Measurements from ENCODE around the gene PGC.

PGC gene

DNA sequence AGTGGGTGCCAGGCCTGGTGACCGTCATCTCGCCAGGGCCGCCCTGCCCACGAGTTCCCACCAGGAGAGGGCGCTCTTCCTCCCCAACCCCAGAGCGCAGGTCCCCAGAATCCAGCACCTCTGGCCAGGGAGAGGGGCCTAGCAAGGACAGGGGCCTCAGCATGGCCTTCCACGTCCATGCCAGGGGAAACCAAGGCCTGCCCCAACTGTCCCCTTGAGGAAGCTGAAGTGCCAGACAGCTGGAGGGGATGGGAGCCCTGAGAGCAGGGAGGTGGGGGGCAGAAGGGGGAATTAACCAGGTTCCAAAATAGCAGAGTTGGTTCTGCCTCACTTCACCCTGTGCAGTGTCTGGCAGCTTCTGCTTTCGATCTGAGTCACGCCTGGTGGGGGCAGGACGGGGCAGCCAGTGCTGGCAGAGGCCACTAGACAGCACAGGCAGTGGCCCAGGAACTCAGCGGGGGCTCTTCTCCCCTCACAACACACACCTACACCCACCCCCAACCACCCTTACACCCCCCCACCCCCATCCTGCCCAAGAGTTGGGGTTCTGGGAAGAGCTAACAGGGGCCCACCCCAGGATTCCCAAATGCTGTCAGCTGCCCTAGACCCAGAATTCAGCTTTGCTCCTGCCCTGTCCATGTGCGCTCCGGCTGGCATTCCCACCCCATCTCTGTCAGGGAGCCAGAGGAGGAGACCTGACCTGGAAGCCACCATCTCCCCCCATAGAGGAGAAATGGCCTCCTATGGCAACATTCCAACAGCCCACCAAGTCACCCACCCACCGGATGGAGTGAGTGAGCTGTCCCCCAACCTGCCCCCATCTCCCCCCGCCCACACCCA is 41.0 kb downstream of the PGC start:
- Mint-ChIP-seq H3K27me3 (no peaks in the 10 kb centered on the region), H3K4me3 (peak overlapping the region; percentile 55 to 60), H3K4me1 (ENCODE audit: low read depth in 2 of 2) (peaks cover 45 to 46% of the 10 kb centered on the region in 2 donors), H3K9me3 (no peaks in the 10 kb centered on the region), H3K36me3 (ENCODE audit: insufficient read depth) (peaks cover 10% of the 10 kb centered on the region), H3K27ac (peak overlapping the region; percentile 92)
- DNase-seq (peak; percentile 59 to 69 (median 61)), ATAC-seq (replicated peaks) (peak; percentile 89)

DNA sequence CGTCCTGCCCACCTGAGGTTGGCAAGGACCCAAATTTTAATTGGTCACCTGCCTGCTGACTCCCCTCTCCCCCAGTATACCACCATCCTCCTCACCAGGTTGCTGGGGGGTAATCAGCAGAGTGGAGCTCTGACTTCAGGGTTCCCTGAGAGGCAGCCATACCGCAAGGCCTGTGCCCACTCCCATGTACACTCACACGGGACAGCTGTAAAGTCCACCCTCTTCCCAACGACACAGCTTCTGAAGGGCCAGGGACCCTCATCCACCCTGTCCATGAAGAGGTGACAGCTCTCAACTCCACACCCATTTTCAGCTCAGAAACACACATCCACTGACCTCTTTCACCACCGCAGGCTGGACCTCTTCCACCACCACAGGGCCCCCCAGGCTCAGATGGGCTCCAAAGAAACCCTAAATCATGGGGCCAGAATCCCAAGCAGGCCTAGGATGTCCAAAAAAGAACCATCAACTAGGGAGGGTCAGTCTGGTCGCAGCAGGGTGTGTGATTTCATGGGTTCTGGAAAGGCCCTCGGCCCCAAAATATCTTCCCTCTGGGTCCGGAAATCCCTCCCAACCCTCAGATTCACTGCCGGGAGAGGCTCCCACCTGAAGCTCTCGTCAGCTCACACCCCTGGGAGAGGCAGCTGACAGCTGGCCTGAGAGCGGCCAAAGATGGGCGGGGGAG is 41.7 kb downstream of the PGC start:
- DNase-seq: no peak
- no peaks in the 10 kb centered on the region for H3K27me3 Mint-ChIP-seq
- no peak for ATAC-seq (replicated peaks)
- peak overlapping the region; percentile 92 for H3K27ac Mint-ChIP-seq
- H3K4me1 Mint-ChIP-seq (ENCODE audit: low read depth in 2 of 2): peaks cover 42 to 45% of the 10 kb centered on the region in 2 donors
- H3K36me3 Mint-ChIP-seq (ENCODE audit: insufficient read depth): peaks cover 12% of the 10 kb centered on the region
- no peaks in the 10 kb centered on the region for H3K9me3 Mint-ChIP-seq
- H3K4me3 Mint-ChIP-seq: peak overlapping the region; percentile 31 to 60

GRCh38 chr6:41704656-41705310 is 42.4 kb downstream of the PGC start:
- Mint-ChIP-seq H3K36me3 (ENCODE audit: insufficient read depth) (peaks cover 12% of the 10 kb centered on the region), H3K4me3 (no peak overlapping the region), H3K27ac (peak overlapping the region; percentile 92), H3K27me3 (no peaks in the 10 kb centered on the region), H3K4me1 (ENCODE audit: low read depth in 2 of 2) (peaks cover 39 to 45% of the 10 kb centered on the region in 2 donors), H3K9me3 (no peaks in the 10 kb centered on the region)
- ATAC-seq (replicated peaks): no peak
- no peak for DNase-seq

DNA sequence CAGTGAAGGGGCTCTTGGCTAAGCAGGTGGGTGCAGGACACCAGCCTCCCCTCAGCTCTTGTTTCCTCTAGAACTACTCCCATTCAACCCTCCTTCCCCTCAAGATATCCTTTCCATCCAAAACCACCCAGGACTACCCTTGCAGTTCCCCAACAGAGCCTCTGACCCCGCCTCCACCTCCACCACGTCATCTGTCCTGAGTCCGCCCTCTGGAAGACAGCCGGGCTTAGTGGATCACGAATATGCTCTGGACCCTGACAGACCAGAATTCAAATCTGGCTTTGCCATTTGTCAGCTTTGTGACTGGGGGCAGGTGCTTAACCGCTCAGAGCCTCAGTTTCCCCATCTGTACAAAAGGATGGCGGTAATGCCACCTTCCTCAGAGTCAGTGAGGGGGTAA is 43.2 kb downstream of the PGC start:
- H3K4me1 Mint-ChIP-seq (ENCODE audit: low read depth in 2 of 2): peaks cover 44 to 49% of the 10 kb centered on the region in 2 donors

GRCh38 chr6:41702771-41703494 is 44.3 kb downstream of the PGC start:
- Mint-ChIP-seq H3K4me3 (peak overlapping the region in 1 of 2 donors; percentile 31), H3K9me3 (no peaks in the 10 kb centered on the region), H3K27me3 (no peaks in the 10 kb centered on the region), H3K36me3 (ENCODE audit: insufficient read depth) (peaks cover 12% of the 10 kb centered on the region), H3K27ac (no peak overlapping the region), H3K4me1 (ENCODE audit: low read depth in 2 of 2) (peaks cover 39 to 46% of the 10 kb centered on the region in 2 donors)
- no peak for ATAC-seq (replicated peaks)
- no peak for DNase-seq

More for the DNA sequence above, 43.2 kb downstream of the PGC start:
- Mint-ChIP-seq H3K27ac (peak overlapping the region in 1 of 2 donors; percentile 60), H3K27me3 (no peaks in the 10 kb centered on the region), H3K4me3 (no peak overlapping the region), H3K9me3 (no peaks in the 10 kb centered on the region), H3K36me3 (ENCODE audit: insufficient read depth) (peaks cover 12% of the 10 kb centered on the region)
- ATAC-seq (replicated peaks): no peak
- no peak for DNase-seq

DNA sequence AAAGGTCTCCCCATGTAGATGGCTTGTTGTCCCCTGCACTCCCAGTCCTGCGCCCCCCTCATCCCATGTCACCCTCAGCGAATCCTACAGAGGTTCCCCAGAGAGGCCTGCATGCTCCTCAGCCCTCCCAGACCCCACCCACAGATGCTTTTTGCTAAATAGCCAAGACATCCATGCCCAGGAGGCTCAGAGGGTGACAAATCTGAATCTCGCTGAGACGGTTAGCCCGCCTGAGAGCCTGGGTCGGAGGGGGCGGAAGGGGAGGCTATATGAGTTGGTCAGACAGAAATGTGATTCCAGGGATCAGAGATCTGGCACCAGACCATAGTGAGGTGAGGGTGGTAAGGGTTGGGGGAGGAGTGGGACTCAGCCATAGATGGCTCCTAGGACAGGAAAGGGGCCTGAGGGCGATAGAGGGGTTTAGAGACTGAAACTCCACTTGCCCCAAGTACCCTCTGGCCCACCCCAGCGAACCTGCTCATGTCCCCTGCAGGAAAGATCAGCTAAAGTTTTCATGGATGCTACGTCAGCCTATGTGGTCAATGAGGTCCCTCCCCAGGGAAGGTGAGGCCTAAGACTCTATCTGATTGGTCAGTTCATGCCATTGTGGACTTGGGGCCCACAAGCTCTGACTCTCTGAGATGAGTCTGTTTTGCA is 45.0 kb downstream of the PGC start:
- no peak overlapping the region for H3K4me3 Mint-ChIP-seq
- no peaks in the 10 kb centered on the region for H3K9me3 Mint-ChIP-seq
- H3K27me3 Mint-ChIP-seq: no peaks in the 10 kb centered on the region
- DNase-seq (no peak), ATAC-seq (replicated peaks) (no peak)
- peaks cover 33 to 39% of the 10 kb centered on the region in 2 donors for H3K4me1 Mint-ChIP-seq (ENCODE audit: low read depth in 2 of 2)
- H3K36me3 Mint-ChIP-seq (ENCODE audit: insufficient read depth): peaks cover 12% of the 10 kb centered on the region
- H3K27ac Mint-ChIP-seq: no peak overlapping the region

- peaks cover 19 to 28% of the 10 kb centered on the region in 2 donors for H3K4me1 Mint-ChIP-seq (ENCODE audit: low read depth in 2 of 2)
- H3K9me3 Mint-ChIP-seq: no peaks in the 10 kb centered on the region
- peaks cover 13% of the 10 kb centered on the region for H3K36me3 Mint-ChIP-seq (ENCODE audit: insufficient read depth)
- no peaks in the 10 kb centered on the region for H3K27me3 Mint-ChIP-seq
- H3K27ac Mint-ChIP-seq: no peak overlapping the region
- DNase-seq: no peak
- no peak for ATAC-seq (replicated peaks)
- H3K4me3 Mint-ChIP-seq: no peak overlapping the region
These were observed 46.5 kb downstream of the PGC start for GRCh38 chr6:41700463-41701347.

- no peaks in the 10 kb centered on the region for H3K9me3 Mint-ChIP-seq
- peak overlapping the region; percentile 72 for H3K27ac Mint-ChIP-seq
- no peak overlapping the region for H3K4me3 Mint-ChIP-seq
These were observed 48.1 kb downstream of the PGC start for GRCh38 chr6:41699063-41699462.

GRCh38 chr6:41697861-41698781 is 49.1 kb downstream of the PGC start:
- H3K27me3 Mint-ChIP-seq: no peaks in the 10 kb centered on the region
- peaks cover 6% of the 10 kb centered on the region for H3K36me3 Mint-ChIP-seq (ENCODE audit: insufficient read depth)
- no peak for ATAC-seq (replicated peaks)
- no peaks in the 10 kb centered on the region for H3K9me3 Mint-ChIP-seq
- peak overlapping the region in 1 of 2 donors; percentile 72 for H3K27ac Mint-ChIP-seq
- DNase-seq: no peak
- H3K4me3 Mint-ChIP-seq: no peak overlapping the region
- peaks cover 20 to 24% of the 10 kb centered on the region in 2 donors for H3K4me1 Mint-ChIP-seq (ENCODE audit: low read depth in 2 of 2)

More at GRCh38 chr6:41699063-41699462, 48.1 kb downstream of the PGC start:
- H3K36me3 Mint-ChIP-seq (ENCODE audit: insufficient read depth): peaks cover 6% of the 10 kb centered on the region
- ATAC-seq (replicated peaks) (no peak), DNase-seq (no peak)
- H3K27me3 Mint-ChIP-seq: no peaks in the 10 kb centered on the region
- peaks cover 20 to 24% of the 10 kb centered on the region in 2 donors for H3K4me1 Mint-ChIP-seq (ENCODE audit: low read depth in 2 of 2)

DNA sequence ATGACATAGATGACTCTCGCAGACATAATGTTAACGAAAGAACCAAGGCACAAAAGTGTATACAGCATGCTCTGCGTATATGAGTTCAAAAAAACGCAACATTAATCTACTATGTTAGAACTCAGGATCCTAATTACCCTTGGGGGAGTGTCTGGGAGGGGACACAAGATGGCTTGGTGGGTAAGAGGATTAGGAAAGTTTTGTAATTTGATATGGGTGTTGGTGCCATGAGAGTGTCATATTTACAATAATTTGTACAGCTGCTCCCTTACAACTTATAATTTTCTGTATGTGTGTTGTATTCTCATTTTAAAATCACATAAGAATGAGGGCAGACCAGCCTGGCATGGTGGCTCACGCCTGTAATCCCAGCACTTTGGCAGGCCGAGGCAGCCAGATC is 50.4 kb downstream of the PGC start:
- H3K36me3 Mint-ChIP-seq (ENCODE audit: insufficient read depth): peaks cover 6% of the 10 kb centered on the region
- no peaks in the 10 kb centered on the region for H3K27me3 Mint-ChIP-seq
- H3K4me1 Mint-ChIP-seq (ENCODE audit: low read depth in 2 of 2): peaks cover 20 to 24% of the 10 kb centered on the region in 2 donors
- ATAC-seq (replicated peaks): no peak
- no peak for DNase-seq
- H3K27ac Mint-ChIP-seq: no peak overlapping the region
- H3K4me3 Mint-ChIP-seq: no peak overlapping the region
- H3K9me3 Mint-ChIP-seq: no peaks in the 10 kb centered on the region

GRCh38 chr6:41695825-41696224 is 51.4 kb downstream of the PGC start:
- Mint-ChIP-seq H3K27ac (no peak overlapping the region), H3K27me3 (no peaks in the 10 kb centered on the region), H3K36me3 (ENCODE audit: insufficient read depth) (peaks cover 3% of the 10 kb centered on the region), H3K4me3 (no peak overlapping the region), H3K4me1 (ENCODE audit: low read depth in 2 of 2) (peaks cover 19 to 20% of the 10 kb centered on the region in 2 donors), H3K9me3 (no peaks in the 10 kb centered on the region)
- no peak for DNase-seq
- ATAC-seq (replicated peaks): no peak

All from effector memory CD8-positive, alpha-beta T cell (primary cell).